Measurements from ENCODE around the gene FOXO6.

FOXO6 gene

DNA sequence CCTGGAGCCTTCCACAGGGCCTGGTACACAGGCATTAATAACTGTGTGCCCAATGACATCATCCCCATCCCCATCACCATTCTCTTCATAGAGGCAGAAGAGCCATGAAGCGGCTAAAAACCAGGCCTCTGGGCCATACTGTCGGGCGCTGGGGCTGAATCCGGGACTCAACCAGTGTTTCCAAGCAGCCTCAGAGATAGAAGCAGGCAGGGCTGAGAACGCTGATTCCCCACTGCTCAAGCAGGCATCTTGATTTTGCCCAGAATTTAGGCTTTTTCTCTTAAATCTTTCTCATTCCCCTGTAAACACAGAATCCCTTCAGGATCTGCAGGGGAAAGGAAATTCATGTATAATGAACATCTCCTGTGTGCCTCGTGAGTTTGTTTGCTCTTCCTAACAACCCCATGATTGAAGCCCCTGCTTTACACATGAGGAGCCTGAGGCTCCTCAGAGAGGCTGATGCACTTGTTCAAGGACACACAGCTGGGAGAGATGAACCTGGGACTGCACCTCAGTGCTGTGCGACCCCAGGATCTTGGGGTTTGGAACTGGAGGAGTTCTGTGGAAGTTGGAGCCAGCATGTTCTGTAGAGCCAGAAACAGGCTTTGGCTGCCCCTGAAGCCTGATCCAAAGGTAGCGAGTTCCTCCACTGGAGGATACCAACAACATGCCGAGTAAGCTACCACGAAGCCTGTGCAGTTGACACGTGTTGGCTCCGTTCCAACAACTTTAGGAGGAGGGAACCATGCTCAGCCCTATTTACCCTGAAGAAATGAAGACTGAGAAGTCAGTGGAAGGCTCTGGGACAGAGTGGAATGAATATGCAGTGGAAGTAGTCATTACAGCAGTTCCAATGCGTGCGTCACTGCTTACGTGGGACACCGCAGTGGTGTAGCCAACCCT, 67.8 kb downstream of the FOXO6 start:
- no peak for DNase-seq

DNA sequence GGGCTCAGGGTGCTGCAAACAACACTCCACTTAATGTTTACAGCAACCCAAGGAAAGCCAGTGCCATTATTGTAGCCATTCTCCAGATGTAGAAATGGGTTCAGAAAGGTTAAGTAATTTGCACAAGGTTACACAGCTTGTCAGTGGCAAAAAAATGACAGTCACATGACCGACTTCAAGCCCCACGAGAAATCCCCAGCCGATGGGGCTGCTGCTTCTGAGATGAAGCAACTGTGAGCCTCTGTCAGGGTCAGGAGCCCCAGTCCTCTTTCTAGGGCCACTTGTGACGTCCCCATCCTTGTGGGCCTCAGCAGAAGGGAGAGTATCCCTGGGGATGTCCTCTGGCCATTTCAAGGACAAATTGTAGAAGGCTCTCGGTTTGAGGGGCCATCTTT, 68.4 kb downstream of the FOXO6 start:
- no peak for DNase-seq

DNA sequence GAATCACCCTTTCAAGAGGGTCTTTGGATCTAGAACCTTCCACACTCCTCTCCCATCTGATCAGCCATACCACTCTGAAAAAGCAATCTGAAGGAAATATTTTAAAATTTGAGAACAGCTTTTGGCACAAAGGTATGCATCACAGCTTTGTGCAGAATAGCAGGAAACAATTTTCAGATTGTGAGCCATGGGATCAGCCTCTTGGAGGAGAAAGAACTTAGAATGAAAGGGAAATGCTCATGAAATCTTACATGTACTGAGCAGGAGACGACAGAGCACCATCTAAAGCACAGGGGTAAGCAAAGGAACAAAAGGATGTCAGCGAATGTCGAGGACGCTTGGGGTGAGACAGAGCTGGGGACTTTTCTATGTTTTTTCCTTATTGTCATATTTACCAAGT, 68.8 kb downstream of the FOXO6 start:
- no peak for DNase-seq

DNA sequence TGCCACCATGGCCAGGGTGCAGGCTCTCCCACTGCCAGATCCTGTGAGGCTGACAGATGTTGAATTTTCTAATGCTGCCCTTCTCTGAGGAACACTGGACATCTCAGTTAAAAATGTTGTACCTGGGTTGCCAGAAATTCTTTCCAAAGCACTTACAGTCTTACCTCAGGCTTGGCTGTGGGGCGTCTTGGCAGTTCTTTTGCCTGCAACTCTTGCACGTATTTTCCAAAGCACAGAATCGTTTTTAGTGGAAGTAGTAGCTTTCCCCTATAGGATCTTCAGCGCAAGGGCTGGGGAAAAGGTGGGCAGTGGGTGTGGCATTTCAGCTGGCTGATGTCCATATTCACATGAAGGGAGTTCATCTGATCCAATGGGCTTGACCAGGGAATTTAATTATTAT, 69.3 kb downstream of the FOXO6 start:
- no peak for DNase-seq

DNA sequence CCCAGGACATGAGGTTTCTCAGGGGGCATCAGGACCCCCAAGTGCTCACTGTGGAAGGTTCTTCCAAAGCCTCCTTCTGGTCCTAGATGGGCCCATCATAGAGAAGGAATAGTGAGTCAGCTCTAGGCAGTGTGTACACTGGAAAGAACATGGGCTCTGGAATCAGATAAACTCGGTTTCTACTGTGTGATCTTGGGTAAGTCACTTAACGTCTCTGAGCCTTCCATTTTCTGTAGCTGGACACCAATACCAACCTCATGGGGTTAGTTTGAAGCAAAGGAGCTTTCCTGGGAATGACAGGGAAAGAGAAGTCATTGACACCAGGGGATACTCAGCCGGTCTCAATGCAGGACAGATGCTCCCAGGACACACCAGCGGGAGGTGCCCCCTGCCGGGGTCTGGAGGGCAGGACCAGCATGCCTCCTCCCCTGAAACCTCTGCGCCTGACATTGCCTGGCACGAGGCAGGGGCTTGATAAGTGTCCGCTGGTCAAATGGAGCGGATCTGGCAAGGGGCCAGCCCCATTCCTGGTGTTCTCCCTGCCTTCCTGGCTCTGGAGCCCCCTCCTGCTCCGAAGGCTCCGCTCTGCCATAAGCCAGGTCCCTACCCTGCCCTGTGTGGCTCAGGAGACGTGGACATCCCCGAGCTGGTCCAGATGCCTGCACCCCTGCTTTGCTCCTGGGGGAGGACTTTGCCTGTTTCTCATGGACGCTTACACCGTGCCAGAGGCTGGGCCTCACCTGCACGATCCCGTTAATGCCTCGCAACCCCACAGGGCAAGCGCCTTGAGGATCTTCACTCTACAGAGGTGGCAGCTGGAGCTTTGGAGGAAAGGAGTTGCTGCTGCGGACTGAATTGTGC, 70.5 kb downstream of the FOXO6 start:
- no peak for DNase-seq

Measured in DMS153 (cell line).